Measurements from ENCODE around the gene RNF2. TPM values are rescaled to one million over a fixed set of nuclear protein-coding genes. Genes with fewer than 3 reads are reported as not detected.

The RNF2 gene
- total RNA-seq, 2 donors from 2014 or later: 14.9 to 21.7 TPM

DNA sequence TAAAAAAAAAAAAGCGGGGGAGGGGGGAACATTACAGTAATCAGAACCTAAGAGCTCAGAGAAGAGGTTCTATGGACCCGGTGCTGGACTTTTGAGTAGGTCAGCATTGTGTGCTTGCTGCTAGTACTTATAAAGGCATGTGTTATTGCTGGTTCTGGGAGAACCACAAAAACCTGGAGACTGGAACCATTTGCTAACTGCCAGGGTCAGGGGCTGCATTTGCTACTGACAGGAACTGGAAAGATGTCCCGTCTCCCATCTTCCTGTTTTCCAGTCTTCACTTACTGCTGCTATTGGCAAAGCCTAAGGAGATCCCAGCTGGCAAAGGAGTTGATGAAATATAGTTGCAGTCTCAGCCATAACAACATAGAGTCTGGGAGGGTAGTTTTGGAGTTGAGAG is 4.3 kb downstream of the RNF2 start:
- Histone ChIP-seq H3K27me3 (no peaks in the 10 kb centered on the region), H3K4me1 (no peaks in the 10 kb centered on the region)
- intact Hi-C loops (cut with DNase I): loop anchor here (10.0 kb wide), 1 partner anchor 105 kb away; the partner anchor contains the start of genes SWT1 and TRMT1L

DNA sequence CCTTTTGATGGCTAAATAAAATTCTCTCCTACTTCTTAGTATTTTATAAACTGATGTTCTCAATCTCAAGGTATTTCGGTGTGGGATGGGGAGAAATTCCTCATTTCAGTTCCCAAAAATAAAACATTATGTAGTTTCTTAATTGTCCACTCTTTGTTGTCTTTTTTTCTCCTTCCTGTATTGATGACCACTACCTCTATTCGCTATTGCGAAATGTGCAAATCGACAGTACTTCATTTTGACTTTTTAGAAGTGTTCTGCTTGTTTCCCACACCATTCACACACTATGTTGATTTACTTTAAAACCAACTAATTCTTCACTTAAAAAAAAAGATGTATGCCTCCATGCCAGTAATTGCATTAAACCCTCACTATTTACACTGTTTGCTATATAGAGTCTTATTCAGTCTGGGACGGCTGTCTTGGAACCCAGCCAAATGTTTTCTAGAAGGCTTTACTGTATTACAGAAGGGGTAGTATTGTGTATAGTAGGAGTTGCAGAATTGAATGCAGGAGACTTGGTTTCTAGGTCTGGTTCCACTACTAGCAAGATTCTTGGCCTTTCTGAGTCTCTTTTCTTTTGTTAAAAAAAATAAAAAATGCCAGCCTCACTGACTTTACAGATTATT is 5.6 kb downstream of the RNF2 start:
- DNase-seq: no peak
- Histone ChIP-seq H3K36me3 (no peaks in the 10 kb centered on the region), H3K27me3 (no peaks in the 10 kb centered on the region), H3K9ac (ENCODE audit: low read depth in 2 of 2, low read length in 2 of 2) (no peak overlapping the region), H3K27ac (no peak overlapping the region), H3K4me3 (no peak overlapping the region), H3K4me1 (no peaks in the 10 kb centered on the region), H3K9me3 (no peaks in the 10 kb centered on the region)
- intact Hi-C loops (cut with DNase I): no loop called here
- TF ChIP-seq CTCF (IDR thresholded peaks at IDR 0.05): no peak

More for the DNA sequence above, 4.3 kb downstream of the RNF2 start:
- no peak for TF ChIP-seq CTCF (IDR thresholded peaks at IDR 0.05)
- H3K36me3 ChIP-seq: no peaks in the 10 kb centered on the region
- no peak for DNase-seq
- no peaks in the 10 kb centered on the region for H3K9me3 ChIP-seq
- no peak overlapping the region for H3K27ac ChIP-seq
- H3K4me3 ChIP-seq: no peak overlapping the region
- no peak overlapping the region for H3K9ac ChIP-seq (ENCODE audit: low read depth in 2 of 2, low read length in 2 of 2)

DNA sequence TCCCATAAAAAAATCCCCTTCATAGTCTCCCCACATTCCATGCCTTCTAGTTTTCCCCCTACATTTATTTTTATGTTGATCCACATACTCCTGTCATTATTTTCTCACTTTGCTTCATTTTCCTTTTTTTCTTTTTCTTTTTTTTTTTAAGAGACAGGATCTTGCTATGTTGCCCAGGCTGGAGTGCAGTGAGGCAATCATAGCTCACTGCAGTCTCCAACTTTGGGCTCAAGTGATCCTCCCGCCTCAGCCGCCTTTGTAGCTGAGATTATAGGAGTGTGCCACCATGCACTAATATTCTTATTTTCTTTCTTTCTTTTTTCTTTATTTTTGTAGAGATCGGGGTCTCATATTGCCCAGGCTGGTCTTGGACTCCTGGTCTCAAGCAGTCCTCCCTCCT is 7.8 kb downstream of the RNF2 start:
- H3K4me1 ChIP-seq: no peaks in the 10 kb centered on the region
- intact Hi-C loops (cut with DNase I): no loop called here
- TF ChIP-seq CTCF (IDR thresholded peaks at IDR 0.05): no peak

DNA sequence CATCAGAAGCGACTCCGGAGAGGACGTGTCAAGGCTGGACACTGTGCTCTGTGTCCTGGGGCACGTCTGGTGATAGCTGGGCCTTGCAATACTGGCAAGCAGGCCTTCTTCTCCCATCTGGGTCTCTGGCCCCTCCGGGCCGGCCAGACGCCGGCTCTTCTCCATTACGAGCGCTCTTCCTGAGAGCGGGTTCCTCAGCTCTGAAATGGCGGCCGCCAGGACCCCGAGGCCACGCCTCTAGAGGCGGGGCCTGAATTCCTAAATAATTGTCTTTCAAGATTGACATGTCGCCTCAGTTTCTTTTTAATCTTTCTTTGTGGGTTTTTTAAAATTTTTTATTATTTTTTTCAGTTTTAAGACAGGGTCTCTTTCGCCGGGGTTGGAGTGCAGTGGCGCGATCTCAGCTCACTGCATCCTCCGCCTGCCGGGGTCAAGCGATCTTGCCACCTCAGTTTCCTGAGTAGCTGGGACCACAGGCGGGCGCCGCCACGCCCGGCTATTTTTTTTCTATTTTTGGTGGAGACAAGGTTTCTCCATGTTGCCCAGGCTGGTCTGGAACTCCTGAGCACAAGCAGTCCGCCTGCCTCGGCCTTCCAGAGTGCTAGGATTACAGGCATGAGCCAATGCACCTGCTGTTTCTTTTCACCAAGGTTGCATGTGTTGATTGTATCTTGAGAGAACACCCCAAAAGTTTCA is 9.2 kb downstream of the RNF2 start:
- intact Hi-C loops (cut with DNase I): no loop called here
- H3K27ac ChIP-seq: no peak overlapping the region
- TF ChIP-seq CTCF (IDR thresholded peaks at IDR 0.05): no peak
- H3K36me3 ChIP-seq: no peaks in the 10 kb centered on the region
- H3K4me3 ChIP-seq: no peak overlapping the region
- no peak for DNase-seq
- H3K9ac ChIP-seq (ENCODE audit: low read depth in 2 of 2, low read length in 2 of 2): no peak overlapping the region
- H3K27me3 ChIP-seq: no peaks in the 10 kb centered on the region
- H3K4me1 ChIP-seq: no peaks in the 10 kb centered on the region
- H3K9me3 ChIP-seq: no peaks in the 10 kb centered on the region

More for the DNA sequence above, 7.8 kb downstream of the RNF2 start:
- no peak for DNase-seq
- H3K4me3 ChIP-seq: no peak overlapping the region
- no peaks in the 10 kb centered on the region for H3K9me3 ChIP-seq
- no peak overlapping the region for H3K9ac ChIP-seq (ENCODE audit: low read depth in 2 of 2, low read length in 2 of 2)
- H3K36me3 ChIP-seq: no peaks in the 10 kb centered on the region
- no peaks in the 10 kb centered on the region for H3K27me3 ChIP-seq
- no peak overlapping the region for H3K27ac ChIP-seq

DNA sequence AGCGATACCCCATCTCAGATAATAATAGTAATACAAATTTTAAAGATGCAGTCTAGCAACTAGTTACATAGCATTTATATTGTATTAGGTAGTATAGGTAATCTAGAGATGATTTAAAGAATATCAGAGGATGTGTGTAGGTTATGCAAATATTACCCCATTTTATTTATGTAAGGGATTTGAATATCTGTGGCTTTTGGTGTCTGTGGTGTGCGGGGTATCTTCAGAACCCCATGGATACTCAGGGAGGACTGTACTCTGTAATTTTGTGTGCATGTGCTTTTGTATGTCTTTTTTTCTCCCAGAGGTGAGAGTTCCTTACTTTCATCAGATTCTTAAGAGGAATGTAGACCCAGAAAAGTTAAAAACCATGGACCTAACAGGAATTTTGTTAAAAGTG is 12.8 kb downstream of the RNF2 start:
- no peaks in the 10 kb centered on the region for H3K27me3 ChIP-seq
- no peak for TF ChIP-seq CTCF (IDR thresholded peaks at IDR 0.05)
- H3K36me3 ChIP-seq: no peaks in the 10 kb centered on the region
- no peak overlapping the region for H3K9ac ChIP-seq (ENCODE audit: low read depth in 2 of 2, low read length in 2 of 2)
- H3K27ac ChIP-seq: no peak overlapping the region
- no peaks in the 10 kb centered on the region for H3K9me3 ChIP-seq
- H3K4me3 ChIP-seq: no peak overlapping the region
- intact Hi-C loops (cut with DNase I): no loop called here
- DNase-seq: no peak
- no peaks in the 10 kb centered on the region for H3K4me1 ChIP-seq
